ENCODE results near the gene NIM1K.

Gene NIM1K

GRCh38 chr5:43296835-43297234 is 104.8 kb downstream of the NIM1K start:
- TF ChIP-seq CTCF (IDR thresholded peaks at IDR 0.05) (no peak), ZFX (IDR thresholded peaks at IDR 0.05; ENCODE audit: borderline replicate concordance) (no peak)
- no peak overlapping the region for H3K27ac ChIP-seq

- no peak for TF ChIP-seq ZFX (IDR thresholded peaks at IDR 0.05; ENCODE audit: borderline replicate concordance)
- H3K27ac ChIP-seq, result no peak overlapping the region
Observed at GRCh38 chr5:43298443-43298842, 106.4 kb downstream of the NIM1K start.

GRCh38 chr5:43300112-43300511 is 108.1 kb downstream of the NIM1K start:
- H3K27ac ChIP-seq, result 0 out of 2 replicates have a peak overlapping the region, but pooled peaks have one; percentile 0
- TF ChIP-seq CTCF (IDR thresholded peaks at IDR 0.05) (no peak), ZFX (IDR thresholded peaks at IDR 0.05; ENCODE audit: borderline replicate concordance) (no peak)

- 0 out of 2 replicates have a peak overlapping the region, but pooled peaks have one; percentile 3 for H3K27ac ChIP-seq
- TF ChIP-seq CTCF (IDR thresholded peaks at IDR 0.05), result no peak
- TF ChIP-seq ZFX (IDR thresholded peaks at IDR 0.05; ENCODE audit: borderline replicate concordance), result no peak
Observed at GRCh38 chr5:43301653-43302091, 109.6 kb downstream of the NIM1K start.

- H3K27ac ChIP-seq, result 0 out of 2 replicates have a peak overlapping the region, but pooled peaks have one; percentile 3
- no peak for TF ChIP-seq ZFX (IDR thresholded peaks at IDR 0.05; ENCODE audit: borderline replicate concordance)
- no peak for TF ChIP-seq CTCF (IDR thresholded peaks at IDR 0.05)
Observed at GRCh38 chr5:43302481-43302880, 110.5 kb downstream of the NIM1K start.

GRCh38 chr5:43303242-43303641 is 111.2 kb downstream of the NIM1K start:
- no peak for TF ChIP-seq ZFX (IDR thresholded peaks at IDR 0.05; ENCODE audit: borderline replicate concordance)
- no peak for TF ChIP-seq CTCF (IDR thresholded peaks at IDR 0.05)

GRCh38 chr5:43304525-43304924 is 112.5 kb downstream of the NIM1K start:
- no peak for TF ChIP-seq CTCF (IDR thresholded peaks at IDR 0.05)
- TF ChIP-seq ZFX (IDR thresholded peaks at IDR 0.05; ENCODE audit: borderline replicate concordance), result no peak

More at GRCh38 chr5:43303242-43303641, 111.2 kb downstream of the NIM1K start:
- H3K27ac ChIP-seq, result no peak overlapping the region

More at GRCh38 chr5:43304525-43304924, 112.5 kb downstream of the NIM1K start:
- 0 out of 2 replicates have a peak overlapping the region, but pooled peaks have one; percentile 5 for H3K27ac ChIP-seq
